ENCODE data around the gene GAMT.

The GAMT gene

GRCh38 chr19:1401138-1401888 lies at the start of gene GAMT:
TSS of gene GAMT (minus strand) at chr19:1401542. CDS start at chr19:1401476, 66 bp downstream.
- DNase-seq: peak in 2 of 3 donors; percentile 53 to 73

DNA sequence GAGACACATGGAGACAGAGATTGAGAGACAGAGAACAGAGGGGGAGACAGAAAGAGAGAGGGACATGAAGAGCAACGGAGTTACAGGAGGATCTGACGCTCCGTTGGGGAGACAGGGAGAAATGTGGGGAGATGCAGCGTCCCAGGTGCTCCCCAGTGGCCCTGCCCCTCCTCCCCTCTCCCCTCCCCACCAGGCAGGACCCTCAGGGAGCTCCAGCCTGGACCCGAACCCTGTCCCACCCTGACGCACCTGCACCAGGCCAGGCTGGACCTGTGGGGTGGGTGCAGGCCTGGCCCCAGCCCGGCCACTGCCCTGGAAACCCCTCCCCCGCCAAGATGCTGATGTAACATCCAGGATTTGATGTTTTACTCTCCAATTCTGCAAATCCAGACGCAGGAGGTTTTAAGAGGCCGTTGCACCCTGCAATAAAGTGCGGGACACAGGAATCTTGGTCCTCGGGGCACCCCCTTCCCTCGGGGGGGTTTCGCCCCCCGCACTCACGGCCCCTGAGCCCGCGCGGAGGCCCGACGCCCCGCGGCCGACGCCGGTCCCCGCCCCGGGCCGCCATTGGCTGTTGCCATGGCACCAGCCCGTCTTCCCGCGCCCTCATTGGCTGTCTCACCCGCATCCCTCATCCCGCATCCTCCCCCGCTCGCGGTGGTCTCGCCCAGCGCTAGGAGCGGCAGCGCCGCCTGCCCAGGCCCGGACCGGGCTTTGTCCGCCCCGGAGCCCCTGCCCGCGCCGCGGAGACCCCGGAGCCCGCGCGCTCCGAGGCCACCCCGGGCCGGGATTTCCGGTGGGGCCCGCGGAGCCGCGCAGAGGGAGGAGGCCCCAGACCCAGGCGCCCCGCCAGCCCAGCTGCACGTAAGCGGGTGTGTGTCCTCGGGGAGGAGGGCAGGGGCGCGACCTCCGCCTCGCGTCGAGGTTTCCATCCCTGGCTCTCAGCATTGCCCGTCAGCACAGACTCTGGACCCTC lies 48.4 kb upstream of the GAMT start, which contains the start of gene APC2:
Gene APC2, plus strand, starts transcription at position 655 of the 976 bp plus-strand sequence. CDS start 2,881 bp downstream, outside the sequence.
- no peak for DNase-seq

DNA sequence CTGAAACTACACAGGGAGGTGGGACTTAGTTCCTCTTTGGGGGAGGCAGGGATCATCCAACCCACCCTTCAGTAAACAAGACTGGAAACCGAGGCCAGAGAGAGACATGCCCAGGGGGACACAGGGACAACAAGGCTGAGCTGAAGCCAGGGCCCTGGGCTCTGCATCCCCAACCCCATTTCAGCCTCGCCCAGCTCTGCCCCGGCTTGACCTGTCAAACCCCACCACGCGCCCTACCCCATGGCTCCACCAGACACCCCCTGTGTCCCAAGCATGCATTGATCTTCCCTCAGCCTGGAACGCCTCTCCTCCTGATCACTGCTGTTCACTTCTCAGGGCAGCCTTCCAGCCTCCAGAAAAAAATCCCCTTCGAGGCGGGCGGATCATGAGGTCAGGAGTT lies 46.6 kb upstream of the GAMT start:
- no peak for DNase-seq

GRCh38 chr19:1447504-1447903 lies 46.2 kb upstream of the GAMT start:
- no peak for DNase-seq

- no peak for DNase-seq
Observed at GRCh38 chr19:1446713-1447481, 45.6 kb upstream of the GAMT start.

GRCh38 chr19:1445932-1446712 lies 44.8 kb upstream of the GAMT start:
- DNase-seq: no peak

DNA sequence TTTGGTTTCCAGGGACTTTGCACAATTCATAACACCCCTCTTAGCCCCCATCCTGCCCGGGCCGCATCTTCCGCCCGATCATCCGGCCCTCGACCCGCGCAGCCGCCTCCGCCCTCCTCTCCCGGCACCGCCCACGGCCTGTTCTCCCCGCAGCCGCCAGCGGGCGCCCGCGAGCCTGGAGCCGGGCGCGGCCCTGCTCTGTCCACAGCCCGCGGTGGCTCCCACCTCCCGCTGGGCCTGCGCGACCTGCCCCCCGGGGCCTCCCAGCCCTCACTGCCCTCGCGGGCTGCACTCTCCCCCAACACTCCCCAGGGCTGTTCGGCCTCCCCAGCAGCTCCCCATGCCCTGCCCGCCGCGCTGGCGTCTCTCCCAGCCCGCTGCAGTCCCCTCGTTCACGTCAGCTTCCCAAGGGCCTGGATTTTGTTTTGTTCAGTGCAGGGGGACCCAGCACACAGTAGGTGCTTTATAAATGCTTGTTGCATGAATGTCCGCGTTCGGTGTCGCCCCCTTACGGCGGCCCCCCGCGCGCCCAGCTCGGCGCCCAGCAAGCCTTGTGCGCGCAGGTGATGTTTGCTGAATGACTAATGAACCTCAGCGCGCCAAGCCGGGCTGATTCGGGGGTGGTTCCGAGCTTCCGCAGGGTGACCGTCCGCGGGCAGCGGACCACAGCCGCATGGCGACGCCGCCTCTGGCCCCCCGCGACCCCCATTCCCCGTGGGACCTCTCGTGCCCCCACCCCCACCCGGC lies 44.0 kb upstream of the GAMT start:
- peak; percentile 79 to 91 (median 87) for DNase-seq

- DNase-seq: no peak
Observed at GRCh38 chr19:1441677-1442438, 40.5 kb upstream of the GAMT start.

GRCh38 chr19:1441022-1441426 lies 39.7 kb upstream of the GAMT start:
- no peak for DNase-seq

DNA sequence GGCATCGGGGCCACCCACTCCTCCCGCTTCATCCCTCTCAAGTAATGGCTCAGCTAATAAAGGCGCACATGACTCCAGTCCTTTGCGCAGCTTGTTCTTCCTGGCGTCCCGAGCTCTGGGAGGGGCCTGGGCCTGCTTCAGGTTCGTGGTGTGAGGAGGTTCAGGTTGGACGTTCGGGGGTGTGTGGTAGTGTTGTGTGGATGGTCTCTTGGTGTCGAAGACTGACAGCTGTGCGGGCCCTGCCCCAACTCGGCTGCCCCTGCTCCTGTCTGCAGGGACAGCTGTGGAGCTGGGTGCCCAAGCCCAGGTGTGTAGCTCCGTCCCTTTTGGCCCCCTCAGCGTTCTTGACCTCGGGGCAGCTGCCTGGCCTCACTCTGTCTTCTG lies 39.1 kb upstream of the GAMT start:
- DNase-seq: no peak

GRCh38 chr19:1439525-1440417 lies 38.4 kb upstream of the GAMT start:
- peak in 2 of 3 donors; percentile 26 to 38 for DNase-seq

- no peak for DNase-seq
Observed at GRCh38 chr19:1438933-1439354, 37.6 kb upstream of the GAMT start.

- peak; percentile 97 to 99 (median 98) for DNase-seq
Observed at GRCh38 chr19:1438035-1438932, 36.9 kb upstream of the GAMT start, which contains the start of gene RPS15. TSS of gene RPS15 (plus strand) at chr19:1438396. CDS start at chr19:1438426, 30 bp downstream.

GRCh38 chr19:1437609-1438008 lies 36.3 kb upstream of the GAMT start:
- no peak for DNase-seq

- no peak for DNase-seq
Observed at GRCh38 chr19:1435378-1435989, 34.1 kb upstream of the GAMT start.

DNA sequence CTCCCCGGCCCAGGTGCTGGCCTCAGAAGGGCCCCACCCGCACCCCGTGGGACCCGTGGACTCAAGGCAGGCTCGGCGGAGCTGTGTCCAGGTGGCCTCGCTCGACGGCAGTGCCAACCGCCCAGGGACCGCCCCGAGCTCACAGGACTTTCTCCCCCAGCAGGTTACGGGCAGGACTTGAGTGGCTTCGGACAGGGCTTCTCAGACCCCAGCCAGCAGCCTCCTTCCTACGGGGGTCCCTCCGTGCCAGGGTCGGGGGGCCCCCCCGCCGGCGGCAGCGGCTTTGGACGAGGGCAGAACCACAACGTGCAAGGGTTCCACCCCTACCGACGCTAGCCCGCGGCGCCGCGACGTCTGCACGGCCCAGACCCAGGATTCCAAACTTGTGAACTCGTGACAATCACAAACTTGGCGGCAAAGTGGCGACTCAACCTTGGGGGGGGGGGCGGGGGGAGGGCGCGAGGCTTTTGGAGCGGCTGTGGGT lies 33.3 kb upstream of the GAMT start:
- no peak for DNase-seq

GRCh38 chr19:1434040-1434366 lies 32.7 kb upstream of the GAMT start:
- no peak for DNase-seq

Data from suppressor macrophage treated with lipopolysaccharide for 1 hour (primary cell).